B cell (primary cell): ENCODE data around the gene SLC15A5.

Experiments used
- EZH2 ChIP-seq: IDR thresholded peaks from 2 replicates; pipeline ENCODE4 v1.6.1; 2012; ENCODE audit warnings: borderline replicate concordance, low read depth, mild to moderate bottlenecking, moderate library complexity, low read length; ENCODE audit not compliant: insufficient read depth, poor library complexity, severe bottlenecking
- TF ChIP-seq, protein P1 (sequence below): fragments of 200-600 bp; IDR thresholded peaks from one replicate; pipeline ENCODE4 v1.8.0; 2022; ENCODE audit warnings: antibody characterized with exemption, mild to moderate bottlenecking

GRCh38 chr12:16224196-16224595 lies 53.3 kb downstream of the SLC15A5 start:
- TF ChIP-seq, protein P1, sequence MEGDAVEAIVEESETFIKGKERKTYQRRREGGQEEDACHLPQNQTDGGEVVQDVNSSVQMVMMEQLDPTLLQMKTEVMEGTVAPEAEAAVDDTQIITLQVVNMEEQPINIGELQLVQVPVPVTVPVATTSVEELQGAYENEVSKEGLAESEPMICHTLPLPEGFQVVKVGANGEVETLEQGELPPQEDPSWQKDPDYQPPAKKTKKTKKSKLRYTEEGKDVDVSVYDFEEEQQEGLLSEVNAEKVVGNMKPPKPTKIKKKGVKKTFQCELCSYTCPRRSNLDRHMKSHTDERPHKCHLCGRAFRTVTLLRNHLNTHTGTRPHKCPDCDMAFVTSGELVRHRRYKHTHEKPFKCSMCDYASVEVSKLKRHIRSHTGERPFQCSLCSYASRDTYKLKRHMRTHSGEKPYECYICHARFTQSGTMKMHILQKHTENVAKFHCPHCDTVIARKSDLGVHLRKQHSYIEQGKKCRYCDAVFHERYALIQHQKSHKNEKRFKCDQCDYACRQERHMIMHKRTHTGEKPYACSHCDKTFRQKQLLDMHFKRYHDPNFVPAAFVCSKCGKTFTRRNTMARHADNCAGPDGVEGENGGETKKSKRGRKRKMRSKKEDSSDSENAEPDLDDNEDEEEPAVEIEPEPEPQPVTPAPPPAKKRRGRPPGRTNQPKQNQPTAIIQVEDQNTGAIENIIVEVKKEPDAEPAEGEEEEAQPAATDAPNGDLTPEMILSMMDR = no peak
- TF ChIP-seq EZH2 = no peak
